NOMO-1 treated with DMSO at 0.1 percent for 48 hours (cell line): Measurements from ENCODE around the gene IQCK.

Experiments
- DNase-seq: peaks from one replicate; lab custom pipeline; 2025; ENCODE audit not compliant: unreplicated experiment; lab: John Stamatoyannopoulos, UW

The IQCK gene

DNA sequence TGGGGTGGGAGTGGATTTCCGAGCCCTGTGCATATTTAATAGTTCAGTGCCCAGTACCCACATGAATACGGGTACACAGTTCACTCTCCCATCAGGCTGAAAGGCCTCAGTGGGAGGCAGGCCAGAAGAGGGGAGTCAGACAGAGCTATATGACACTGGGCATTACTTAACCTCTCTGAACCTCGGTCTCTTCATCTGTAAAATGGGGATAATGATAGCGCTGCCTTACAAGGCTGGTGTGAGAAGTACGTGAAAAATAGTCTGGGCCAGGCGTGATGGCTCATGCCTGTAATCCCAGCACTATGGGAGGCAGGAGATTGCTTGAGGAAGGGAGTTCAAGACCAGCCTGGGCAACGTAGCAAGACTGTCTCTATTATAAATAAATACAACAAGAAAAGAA is 163.0 kb downstream of the IQCK start:
- no peak for DNase-seq

DNA sequence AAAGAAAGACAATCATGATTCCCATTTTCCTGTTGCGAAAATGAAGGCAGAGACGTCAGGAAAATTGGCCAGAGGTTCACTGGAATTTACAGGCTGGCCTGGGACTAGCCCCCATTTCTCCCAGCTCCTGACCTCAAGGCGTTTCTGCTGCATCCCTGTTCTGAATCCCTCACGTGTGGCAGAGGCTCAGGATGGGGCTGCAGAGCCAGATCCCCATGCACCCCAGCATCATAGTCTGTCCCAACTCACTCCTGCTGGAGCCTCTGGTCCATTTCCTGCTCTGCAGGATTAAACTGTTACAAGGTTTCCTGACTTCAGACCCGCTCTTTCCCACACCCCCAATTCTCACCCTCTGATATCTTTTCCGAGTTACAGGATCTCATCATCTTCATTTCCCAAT is 163.7 kb downstream of the IQCK start:
- no peak for DNase-seq

GRCh38 chr16:19882186-19882585 is 164.1 kb downstream of the IQCK start:
- DNase-seq = no peak

GRCh38 chr16:19882646-19883045 is 164.6 kb downstream of the IQCK start:
- no peak for DNase-seq

DNA sequence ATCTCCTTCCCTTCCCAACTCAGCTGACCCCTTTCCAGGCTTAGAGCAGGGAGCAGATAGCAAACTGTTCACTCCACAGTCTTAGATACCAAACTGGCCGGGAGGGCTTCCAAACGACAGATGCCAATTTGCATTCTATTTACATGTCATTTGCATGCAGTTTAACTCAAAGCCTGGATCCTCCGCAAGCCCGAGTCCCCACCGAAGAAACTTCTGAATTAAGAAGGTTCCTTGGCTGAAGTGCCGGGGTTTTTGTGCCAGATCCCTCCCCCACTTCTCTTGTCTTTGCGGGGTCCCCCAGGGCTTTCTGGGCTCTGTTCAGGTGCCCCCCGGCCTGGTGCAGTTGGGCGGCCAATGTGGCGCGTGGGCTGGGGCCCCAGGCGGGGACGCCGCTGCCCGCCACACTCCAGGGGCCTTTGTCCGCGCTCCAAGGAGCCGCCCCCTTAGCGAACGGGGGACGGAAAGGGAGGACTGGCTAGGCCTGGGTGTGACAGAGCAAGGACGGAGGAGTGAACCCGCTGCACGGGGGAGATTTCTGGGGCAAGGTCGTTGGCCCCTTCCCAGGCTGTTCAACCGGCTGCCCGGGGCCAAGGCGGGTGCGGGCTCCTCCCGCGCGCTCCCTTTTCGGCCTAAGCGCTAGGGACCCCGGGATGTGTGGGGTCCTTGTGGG is 165.4 kb downstream of the IQCK start:
- DNase-seq = no peak

GRCh38 chr16:19883966-19884485 is 166.0 kb downstream of the IQCK start:
- DNase-seq = no peak

DNA sequence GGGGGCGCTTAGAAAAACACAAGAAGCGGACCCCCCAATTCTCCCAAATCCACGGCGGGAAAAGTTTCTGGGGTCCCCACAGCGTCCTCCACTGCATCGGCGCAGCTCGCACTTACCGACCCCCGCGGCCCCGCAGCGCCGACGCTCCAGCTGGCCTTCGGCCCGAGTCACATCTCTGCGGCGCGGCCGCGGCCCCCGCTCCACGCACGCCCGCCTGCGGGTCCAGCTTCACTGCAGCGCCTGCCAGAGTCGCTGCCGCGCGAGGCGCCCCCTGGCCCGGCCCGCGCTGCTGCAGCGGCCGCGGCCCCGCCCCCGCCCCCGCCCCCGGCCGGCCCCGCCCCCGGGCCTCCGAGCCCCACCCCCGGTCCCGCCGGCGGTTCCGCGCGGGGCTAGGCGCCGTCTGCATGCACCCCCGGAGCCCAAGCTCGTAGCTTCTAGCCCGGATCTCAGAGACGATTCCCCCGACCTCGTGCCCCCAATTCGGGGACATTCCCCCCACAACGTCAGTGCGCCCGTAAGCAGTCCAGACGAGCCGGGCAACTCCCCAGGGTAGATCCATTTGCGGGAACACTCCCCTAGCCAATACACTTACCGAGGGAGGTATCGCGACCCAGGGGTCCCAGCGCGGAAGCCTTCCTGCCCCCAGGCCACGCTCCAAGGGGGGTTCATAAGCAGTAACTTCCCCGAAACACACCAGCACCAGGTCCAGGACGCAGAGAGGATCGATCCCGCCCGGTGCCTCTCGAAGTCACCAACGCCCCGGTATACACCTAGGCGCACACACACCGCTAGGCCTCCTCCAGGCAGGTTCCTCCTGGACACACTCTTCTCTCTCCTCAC is 166.8 kb downstream of the IQCK start, which contains the start of gene GPRC5B:
Gene GPRC5B, minus strand, starts transcription at position 238 of the 840 bp plus-strand sequence. CDS start 12,003 bp downstream, outside the sequence.
- DNase-seq = no peak

DNA sequence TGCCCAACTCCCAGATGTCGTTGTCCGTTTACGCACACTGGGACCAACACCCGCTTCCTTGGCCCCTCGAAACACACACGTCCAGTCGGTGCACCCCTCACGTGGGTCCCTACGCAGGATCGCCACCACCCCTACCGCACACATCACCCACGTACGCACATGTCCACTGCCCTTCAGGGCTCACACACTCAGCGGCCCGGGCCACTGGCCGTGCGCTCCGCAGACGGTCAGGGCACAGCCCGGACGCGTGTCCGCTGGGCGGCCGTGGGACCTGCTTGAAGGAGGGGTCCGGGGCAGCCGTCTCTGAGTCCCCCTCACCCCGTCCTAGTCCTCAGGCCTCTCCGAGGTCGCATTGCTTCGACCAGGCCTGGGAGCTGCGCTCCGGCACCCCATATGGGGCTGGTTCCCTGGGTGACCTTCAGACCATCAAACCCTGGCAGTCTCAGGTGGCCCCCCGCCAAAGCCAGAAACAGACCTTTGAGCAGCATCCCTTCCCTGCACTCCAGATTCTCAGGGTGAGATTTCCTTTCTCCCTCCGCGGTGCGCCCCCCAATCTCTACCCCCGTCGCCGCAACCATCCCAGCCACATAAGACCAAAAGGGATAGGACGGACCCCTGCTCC is 167.5 kb downstream of the IQCK start:
- DNase-seq = no peak

DNA sequence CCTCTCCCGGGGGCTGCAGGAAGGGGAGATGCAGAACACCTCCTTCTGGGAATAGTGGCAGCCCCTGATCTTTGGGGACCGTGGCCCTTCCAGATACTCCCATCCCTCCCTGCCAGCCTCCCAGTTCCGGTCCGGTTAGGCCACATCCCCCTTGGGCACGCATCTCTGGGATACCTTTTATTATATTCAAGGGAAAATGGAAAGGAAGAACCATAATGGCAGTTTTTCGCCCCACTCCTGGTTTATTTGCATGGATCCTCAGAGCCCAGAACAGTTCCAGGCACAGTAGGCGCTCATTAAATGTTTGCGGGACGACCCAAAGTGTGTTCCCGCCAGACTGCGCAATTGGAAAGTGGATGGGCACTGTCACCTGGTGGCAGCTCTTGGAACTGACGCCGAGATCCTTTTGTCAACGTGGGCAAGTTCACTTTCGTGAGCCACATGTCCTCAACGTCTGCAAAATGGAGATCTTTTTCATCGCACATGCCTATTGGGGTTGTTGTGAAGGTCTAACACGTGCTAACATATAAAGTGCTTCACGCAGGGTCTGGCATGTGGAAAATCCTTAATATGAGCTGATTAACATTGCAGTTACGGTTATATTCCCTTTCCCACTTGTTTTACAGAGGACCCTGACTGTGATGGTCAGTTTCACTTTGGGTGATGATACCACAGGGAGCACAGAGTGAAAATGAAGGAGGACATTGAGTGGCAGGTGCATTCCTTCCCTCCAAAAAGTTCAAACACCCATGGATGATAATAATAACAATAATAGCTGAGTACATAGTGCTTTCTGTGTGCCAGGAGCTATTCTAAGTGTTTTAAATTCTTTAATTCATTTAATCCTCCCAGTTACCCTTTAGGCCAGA is 168.2 kb downstream of the IQCK start:
- DNase-seq = peak; percentile 62

DNA sequence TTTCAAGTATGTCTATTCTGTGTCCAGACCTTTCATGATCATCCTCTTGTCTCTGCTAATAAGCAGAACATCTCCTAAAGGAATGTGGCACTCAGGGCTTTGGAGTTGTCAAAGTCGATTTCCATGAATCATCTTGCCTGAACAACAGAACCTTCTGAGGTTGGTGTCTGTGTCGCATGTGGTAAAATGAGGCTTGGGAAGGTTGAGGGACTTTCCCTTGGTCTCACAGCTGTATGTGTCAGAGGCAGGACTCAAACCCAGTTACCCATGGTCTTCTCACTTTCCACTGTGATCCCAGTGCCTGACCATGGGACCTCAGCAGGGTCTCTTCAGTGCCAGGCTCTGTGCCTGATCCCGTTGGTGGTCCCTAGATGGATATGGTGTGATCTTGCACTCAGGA is 170.8 kb downstream of the IQCK start:
- DNase-seq = no peak

- no peak for DNase-seq
Observed at GRCh38 chr16:19890901-19891300, 172.8 kb downstream of the IQCK start.

GRCh38 chr16:19892902-19893301 is 174.8 kb downstream of the IQCK start:
- no peak for DNase-seq

DNA sequence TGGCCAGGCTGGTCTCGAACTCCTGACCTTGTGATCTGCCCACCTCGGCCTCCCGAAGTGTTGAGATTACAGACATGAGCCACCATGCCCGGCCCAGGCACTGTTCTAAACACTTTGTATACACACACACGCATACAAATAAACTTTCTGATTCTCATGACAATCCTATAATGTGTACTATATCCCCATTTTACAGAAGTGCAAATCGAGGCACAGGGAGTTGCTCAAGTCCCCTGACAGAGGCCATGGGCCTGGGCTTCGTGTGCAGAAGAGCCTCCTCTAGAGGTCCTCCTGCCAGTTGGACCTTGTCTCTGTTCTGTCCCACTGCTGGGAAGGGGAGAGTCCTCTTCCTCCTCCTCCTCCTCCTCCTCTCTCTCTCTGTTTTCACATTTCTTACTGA is 176.5 kb downstream of the IQCK start:
- no peak for DNase-seq

DNA sequence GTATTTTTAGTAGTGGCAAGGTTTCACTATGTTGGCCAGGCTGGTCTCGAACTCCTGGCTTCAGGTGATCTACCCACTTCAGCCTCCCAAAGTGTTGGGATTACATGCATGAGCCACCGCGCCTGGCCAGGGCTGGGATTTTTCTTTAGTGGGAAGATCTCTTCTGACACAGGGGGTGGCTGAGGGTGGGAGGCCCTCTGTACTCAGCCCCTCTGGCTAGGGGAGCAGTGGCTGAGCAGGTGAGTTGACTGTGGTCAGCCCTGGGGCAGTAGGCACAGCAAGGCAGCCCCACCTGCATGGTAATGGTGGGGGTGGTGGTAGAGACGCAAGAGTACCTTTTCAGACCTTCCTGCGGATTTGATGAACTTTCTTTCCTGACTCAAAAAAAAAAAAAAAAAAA is 178.9 kb downstream of the IQCK start:
- DNase-seq = no peak

- no peak for DNase-seq
Observed at GRCh38 chr16:19898166-19898565, 180.1 kb downstream of the IQCK start.

DNA sequence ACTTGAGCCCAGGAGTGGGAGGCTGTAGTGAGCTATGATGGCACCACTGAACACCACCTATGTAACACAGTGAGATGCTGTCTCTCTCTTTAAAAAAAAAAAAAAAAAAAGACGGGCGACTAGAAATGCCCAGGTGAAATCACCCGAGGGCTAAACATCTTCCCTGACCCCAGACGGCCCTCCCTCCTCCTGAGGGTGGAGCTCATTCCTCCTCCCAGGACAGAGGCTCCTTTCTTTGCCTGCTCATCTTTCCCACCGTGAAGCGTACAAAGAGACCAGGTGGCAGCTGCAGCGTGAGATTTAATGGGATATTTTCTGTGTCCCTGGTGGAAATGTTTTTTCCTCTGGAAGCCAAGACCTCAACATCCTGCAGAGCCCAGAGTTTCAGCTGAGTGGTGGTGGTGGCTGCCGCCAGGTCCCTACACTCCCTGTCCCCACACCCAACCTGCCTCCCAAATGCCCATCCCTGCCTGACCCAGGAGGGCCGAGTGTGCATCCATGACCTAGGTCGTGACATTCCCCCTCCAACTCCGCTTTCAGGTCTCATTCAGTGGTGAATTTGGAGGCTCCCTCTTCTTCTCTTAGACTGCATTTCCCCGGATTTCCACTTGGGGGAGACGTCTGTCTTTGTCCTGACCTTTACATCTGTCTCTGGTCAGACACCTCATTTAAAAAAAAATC is 181.0 kb downstream of the IQCK start:
- peak; percentile 11 for DNase-seq

DNA sequence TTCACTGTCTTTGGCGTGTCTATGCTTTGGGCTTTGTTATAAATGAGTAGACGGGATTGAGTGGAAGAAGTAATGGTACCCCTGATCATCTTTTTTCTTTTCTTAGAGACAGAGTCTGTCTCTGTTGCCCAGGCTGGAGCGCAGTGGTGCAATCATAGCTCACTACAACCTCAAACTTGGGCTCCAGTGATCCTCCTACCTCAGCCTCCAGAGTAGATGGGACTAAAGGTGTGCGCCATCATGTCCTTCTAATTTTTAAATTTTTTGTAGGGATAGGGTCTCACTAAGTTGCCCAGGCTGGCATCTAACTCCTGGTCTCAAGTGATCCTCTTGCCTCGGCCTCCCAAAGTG is 181.5 kb downstream of the IQCK start:
- DNase-seq = no peak

DNA sequence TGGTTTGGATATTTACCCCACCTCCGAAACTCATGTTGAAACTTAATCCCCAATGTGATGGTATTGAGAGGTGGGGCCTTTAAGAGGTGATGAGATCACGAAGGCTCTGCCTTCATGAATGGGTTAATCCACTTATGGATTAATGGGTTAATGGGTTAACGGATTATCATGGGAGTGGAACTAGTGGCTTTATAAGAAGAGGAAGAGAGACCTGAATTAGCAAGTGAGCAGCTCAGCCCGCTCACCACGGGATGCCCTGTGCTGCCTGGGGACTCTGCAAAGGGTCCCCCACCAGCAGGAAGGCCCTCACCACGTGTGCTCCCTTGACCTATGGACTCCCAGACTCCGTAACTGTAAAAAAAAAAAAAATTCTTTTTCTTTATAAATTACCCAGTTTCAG is 183.1 kb downstream of the IQCK start:
- DNase-seq = no peak

- peak; percentile 62 for DNase-seq
Observed at GRCh38 chr16:19907161-19907992, 189.3 kb downstream of the IQCK start.
